ENCODE results near the gene TMPRSS6. TPM values are rescaled to one million over a fixed set of nuclear protein-coding genes. Genes with fewer than 3 reads are reported as not detected.
A peak's percentile ranks its signal among the peaks of the same experiment; 100 is the strongest.

TMPRSS6 gene
- total and polyA plus RNA-seq, 2 of the 13 experiments (the other 11 are each of a cell fraction or from before 2014, with no cell fraction given): 4.2 to 4.8 TPM

DNA sequence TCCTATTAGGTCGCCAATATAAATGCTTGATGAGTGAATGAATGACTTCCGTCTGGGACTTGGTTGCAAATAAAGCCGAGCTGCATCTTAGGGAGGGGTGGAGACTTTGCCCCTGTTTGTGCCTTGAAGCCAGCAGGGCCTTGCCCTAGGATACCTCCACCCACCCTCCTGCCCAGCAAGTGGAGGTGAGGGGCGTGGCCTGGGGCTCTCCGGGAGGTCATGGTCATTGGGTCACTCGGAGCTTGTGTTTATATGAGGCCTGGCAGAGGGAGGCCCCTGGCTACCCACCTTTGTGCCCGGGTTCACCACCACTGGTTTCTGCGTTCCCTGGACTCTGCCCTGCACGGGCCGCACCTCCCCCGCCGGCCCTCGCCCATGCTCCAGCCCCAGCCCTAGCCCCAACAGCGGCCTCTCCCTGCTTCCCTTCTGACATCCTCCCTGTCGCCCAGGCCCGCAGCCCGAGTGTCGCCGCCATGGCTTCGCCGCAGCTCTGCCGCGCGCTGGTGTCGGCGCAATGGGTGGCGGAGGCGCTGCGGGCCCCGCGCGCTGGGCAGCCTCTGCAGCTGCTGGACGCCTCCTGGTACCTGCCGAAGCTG, 85.7 kb downstream of the TMPRSS6 start (continued):
- TF ChIP-seq CREM (IDR thresholded peaks at IDR 0.05) (peak; percentile 64; the same call in 1 of the 2 replicates), CREM (CRISPR knock-in tag; IDR thresholded peaks at IDR 0.05) (no peak), NKX3-1 (CRISPR knock-in tag; IDR thresholded peaks at IDR 0.05) (no peak), SYNCRIP (IDR thresholded peaks at IDR 0.05; ENCODE audit: insufficient read depth, low read depth, low read length) (no peak), EZH2 (conservative IDR thresholded peaks at IDR 0.05; ENCODE audit: low read depth, low read length) (no peak), ZNF761 (CRISPR knock-in tag; conservative IDR thresholded peaks at IDR 0.05) (no peak), HCFC1 (IDR thresholded peaks at IDR 0.05; ENCODE audit: low read depth, low read length) (no peak), ZNF737 (CRISPR knock-in tag; IDR thresholded peaks at IDR 0.05; ENCODE audit: borderline replicate concordance) (no peak), PAWR (CRISPR knock-in tag; IDR thresholded peaks at IDR 0.05; ENCODE audit: borderline replicate concordance) (no peak), ZBTB14 (CRISPR knock-in tag; IDR thresholded peaks at IDR 0.05) (no peak), ZNF333 (CRISPR knock-in tag; IDR thresholded peaks at IDR 0.05; ENCODE audit: borderline replicate concordance) (no peak), IRF2 (CRISPR knock-in tag; IDR thresholded peaks at IDR 0.05) (no peak), MYC (CRISPR knock-in tag; IDR thresholded peaks at IDR 0.05; ENCODE audit: borderline replicate concordance) (peak; percentile 73), MAF1 (CRISPR knock-in tag; IDR thresholded peaks at IDR 0.05; ENCODE audit: borderline replicate concordance) (no peak), HMG20B (CRISPR knock-in tag; conservative IDR thresholded peaks at IDR 0.05) (no peak), ZNF337 (CRISPR knock-in tag; IDR thresholded peaks at IDR 0.05; ENCODE audit: borderline replicate concordance, low read depth) (no peak), ZNF143 (CRISPR knock-in tag; IDR thresholded peaks at IDR 0.05) (no peak), SIN3A (IDR thresholded peaks at IDR 0.05; ENCODE audit: borderline replicate concordance, low read depth, low read length) (no peak), SOX13 (IDR thresholded peaks at IDR 0.05) (no peak), SOX13 (CRISPR knock-in tag; conservative IDR thresholded peaks at IDR 0.05 in 1 of 2, IDR thresholded peaks at IDR 0.05 in 1 of 2) (peak in 1 of 2 experiments; percentile 55; a peak in 2 of 4 replicates), ZNF124 (CRISPR knock-in tag; IDR thresholded peaks at IDR 0.05) (no peak), FOXC1 (CRISPR knock-in tag; IDR thresholded peaks at IDR 0.05; ENCODE audit: borderline replicate concordance) (peak; percentile 73; the same call in 1 of the 2 replicates), DPF2 (CRISPR knock-in tag; IDR thresholded peaks at IDR 0.05; ENCODE audit: borderline replicate concordance, low read depth) (no peak; the same call in 1 of the 2 replicates), YEATS2 (CRISPR knock-in tag; IDR thresholded peaks at IDR 0.05; ENCODE audit: borderline replicate concordance) (no peak)
- TF ChIP-seq, protein P1, sequence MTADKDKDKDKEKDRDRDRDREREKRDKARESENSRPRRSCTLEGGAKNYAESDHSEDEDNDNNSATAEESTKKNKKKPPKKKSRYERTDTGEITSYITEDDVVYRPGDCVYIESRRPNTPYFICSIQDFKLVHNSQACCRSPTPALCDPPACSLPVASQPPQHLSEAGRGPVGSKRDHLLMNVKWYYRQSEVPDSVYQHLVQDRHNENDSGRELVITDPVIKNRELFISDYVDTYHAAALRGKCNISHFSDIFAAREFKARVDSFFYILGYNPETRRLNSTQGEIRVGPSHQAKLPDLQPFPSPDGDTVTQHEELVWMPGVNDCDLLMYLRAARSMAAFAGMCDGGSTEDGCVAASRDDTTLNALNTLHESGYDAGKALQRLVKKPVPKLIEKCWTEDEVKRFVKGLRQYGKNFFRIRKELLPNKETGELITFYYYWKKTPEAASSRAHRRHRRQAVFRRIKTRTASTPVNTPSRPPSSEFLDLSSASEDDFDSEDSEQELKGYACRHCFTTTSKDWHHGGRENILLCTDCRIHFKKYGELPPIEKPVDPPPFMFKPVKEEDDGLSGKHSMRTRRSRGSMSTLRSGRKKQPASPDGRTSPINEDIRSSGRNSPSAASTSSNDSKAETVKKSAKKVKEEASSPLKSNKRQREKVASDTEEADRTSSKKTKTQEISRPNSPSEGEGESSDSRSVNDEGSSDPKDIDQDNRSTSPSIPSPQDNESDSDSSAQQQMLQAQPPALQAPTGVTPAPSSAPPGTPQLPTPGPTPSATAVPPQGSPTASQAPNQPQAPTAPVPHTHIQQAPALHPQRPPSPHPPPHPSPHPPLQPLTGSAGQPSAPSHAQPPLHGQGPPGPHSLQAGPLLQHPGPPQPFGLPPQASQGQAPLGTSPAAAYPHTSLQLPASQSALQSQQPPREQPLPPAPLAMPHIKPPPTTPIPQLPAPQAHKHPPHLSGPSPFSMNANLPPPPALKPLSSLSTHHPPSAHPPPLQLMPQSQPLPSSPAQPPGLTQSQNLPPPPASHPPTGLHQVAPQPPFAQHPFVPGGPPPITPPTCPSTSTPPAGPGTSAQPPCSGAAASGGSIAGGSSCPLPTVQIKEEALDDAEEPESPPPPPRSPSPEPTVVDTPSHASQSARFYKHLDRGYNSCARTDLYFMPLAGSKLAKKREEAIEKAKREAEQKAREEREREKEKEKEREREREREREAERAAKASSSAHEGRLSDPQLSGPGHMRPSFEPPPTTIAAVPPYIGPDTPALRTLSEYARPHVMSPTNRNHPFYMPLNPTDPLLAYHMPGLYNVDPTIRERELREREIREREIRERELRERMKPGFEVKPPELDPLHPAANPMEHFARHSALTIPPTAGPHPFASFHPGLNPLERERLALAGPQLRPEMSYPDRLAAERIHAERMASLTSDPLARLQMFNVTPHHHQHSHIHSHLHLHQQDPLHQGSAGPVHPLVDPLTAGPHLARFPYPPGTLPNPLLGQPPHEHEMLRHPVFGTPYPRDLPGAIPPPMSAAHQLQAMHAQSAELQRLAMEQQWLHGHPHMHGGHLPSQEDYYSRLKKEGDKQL (CRISPR knock-in tag; IDR thresholded peaks at IDR 0.05; ENCODE audit: low read depth): no peak
- TF ChIP-seq, protein P2, sequence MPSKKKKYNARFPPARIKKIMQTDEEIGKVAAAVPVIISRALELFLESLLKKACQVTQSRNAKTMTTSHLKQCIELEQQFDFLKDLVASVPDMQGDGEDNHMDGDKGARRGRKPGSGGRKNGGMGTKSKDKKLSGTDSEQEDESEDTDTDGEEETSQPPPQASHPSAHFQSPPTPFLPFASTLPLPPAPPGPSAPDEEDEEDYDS (CRISPR knock-in tag; IDR thresholded peaks at IDR 0.05): no peak; the same call in 1 of the 2 replicates
